ENCODE measurements around the gene VIM. TPM values are rescaled to one million over a fixed set of nuclear protein-coding genes. Genes with fewer than 3 reads are reported as not detected.

The VIM gene
- total RNA-seq, 1 experiment from 2014 or later = 7.2 TPM

- H3K27me3 ChIP-seq (ENCODE audit: insufficient read depth, low read length) = no peaks in the 10 kb centered on the region
- POLR2A ChIA-PET = no interaction called here
- RAD21 ChIA-PET (ENCODE audit: low non-redundant PET in 1 of 2, low total read pairs in 2 of 2, uncharacterized antibody in 2 of 2, unreplicated experiment in 2 of 2) = no interaction called here
- H4K20me1 ChIP-seq (ENCODE audit: insufficient read depth) = no peaks in the 10 kb centered on the region
- DNase-seq (ENCODE audit: low read depth, low spot score) (no peak), ATAC-seq (no peak)
- no peak overlapping the region for H2AFZ ChIP-seq (ENCODE audit: low read depth, low read length, poor library complexity, severe bottlenecking)
- TF ChIP-seq REST (IDR thresholded peaks at IDR 0.05; ENCODE audit: low read depth) (no peak), ZFX (IDR thresholded peaks at IDR 0.05) (no peak), SRF (IDR thresholded peaks at IDR 0.05; ENCODE audit: low read depth) (no peak), EZH2phosphoT487 (IDR thresholded peaks at IDR 0.05; ENCODE audit: borderline replicate concordance) (no peak), CBX3 (IDR thresholded peaks at IDR 0.05; ENCODE audit: low read depth) (no peak), YY1 (IDR thresholded peaks at IDR 0.05; ENCODE audit: extremely low read depth, insufficient replicate concordance, low read depth, low read length) (no peak), EGR1 (IDR thresholded peaks at IDR 0.05; ENCODE audit: low read depth) (no peak), POLR2A (IDR thresholded peaks at IDR 0.05; ENCODE audit: borderline replicate concordance, extremely low read depth, insufficient read depth, insufficient read length) (no peak), FOSL1 (IDR thresholded peaks at IDR 0.05; ENCODE audit: low read depth) (no peak), CTCF (IDR thresholded peaks at IDR 0.05 in 2 of 3, conservative IDR thresholded peaks at IDR 0.05 in 1 of 3; ENCODE audit: borderline replicate concordance in 1 of 3, insufficient read depth in 1 of 3, low read depth in 2 of 3, low read length in 2 of 3) (no peak), ZBTB33 (IDR thresholded peaks at IDR 0.05; ENCODE audit: extremely low read depth, insufficient replicate concordance, low read length) (no peak), POLR2AphosphoS5 (IDR thresholded peaks at IDR 0.05; ENCODE audit: low read depth, low read length) (no peak), JUND (IDR thresholded peaks at IDR 0.05) (no peak), RAD21 (IDR thresholded peaks at IDR 0.05; ENCODE audit: low read depth) (no peak), TCF7L2 (IDR thresholded peaks at IDR 0.05; ENCODE audit: borderline replicate concordance, extremely low read depth, insufficient read depth, insufficient read length) (no peak), ATF3 (IDR thresholded peaks at IDR 0.05) (no peak), EZH2 (IDR thresholded peaks at IDR 0.05) (no peak), MAX (IDR thresholded peaks at IDR 0.05) (no peak), ELF1 (IDR thresholded peaks at IDR 0.05; ENCODE audit: borderline replicate concordance, low read depth) (no peak)
- H3K9me3 ChIP-seq (ENCODE audit: control insufficient read depth in 1 of 2, insufficient read depth in 1 of 2, low read depth in 1 of 2, low read length in 2 of 2) = no peaks in the 10 kb centered on the region
- no peaks in the 10 kb centered on the region for H3K4me1 ChIP-seq (ENCODE audit: control insufficient read depth in 1 of 2, insufficient read depth in 2 of 2, low read length in 2 of 2)
- no peak overlapping the region for H3K4me2 ChIP-seq (ENCODE audit: low read length)
- H3K79me2 ChIP-seq (ENCODE audit: insufficient read depth, low read length) = no peaks in the 10 kb centered on the region
- BruUV-seq (replicated peaks) = no TSS peak
- H3K36me3 ChIP-seq (ENCODE audit: control insufficient read depth in 1 of 2, insufficient read depth in 2 of 2, low read length in 2 of 2) = no peaks in the 10 kb centered on the region
- no peaks in the 10 kb centered on the region for H3K9me2 ChIP-seq (ENCODE audit: insufficient read depth)
- CTCF ChIA-PET = no interaction called here
- H3K27ac ChIP-seq (ENCODE audit: low read depth, low read length) = no peak overlapping the region
- no peak overlapping the region for H3K4me3 ChIP-seq (replicated peaks in 1 of 2; ENCODE audit: low read depth in 1 of 2, low read length in 2 of 2)
- no peak overlapping the region for H3K9ac ChIP-seq (ENCODE audit: low read length)
- intact Hi-C loops (cut with micrococcal nuclease) = no loop called here
Measured at GRCh38 chr10:17240096-17240495, 12.1 kb downstream of the VIM start.

Data from HCT116 (cell line).